Measurements from ENCODE around the gene CDH23.

DNA sequence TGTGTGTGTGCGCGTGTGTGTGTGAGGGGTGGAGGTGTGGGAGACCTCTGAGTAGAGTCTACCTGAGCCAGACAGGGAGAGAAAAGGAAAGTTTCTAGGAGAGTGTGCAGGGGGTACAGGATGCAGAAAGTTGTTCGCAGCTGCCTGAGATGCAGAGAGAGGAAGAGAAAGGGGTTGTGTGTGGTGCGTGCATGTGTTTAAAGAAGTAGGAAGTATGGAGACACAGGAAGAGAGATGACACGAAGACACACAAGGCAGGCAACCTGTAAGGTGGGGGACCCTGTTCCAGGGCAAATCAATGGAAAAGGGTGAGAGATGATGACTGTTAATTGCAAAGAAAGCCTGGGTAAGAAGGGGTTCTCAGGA, 270.6 kb downstream of the CDH23 start:
- TF ChIP-seq CTCF (conservative IDR thresholded peaks at IDR 0.05; ENCODE audit: low read depth, low read length) (no peak), EZH2 (IDR thresholded peaks at IDR 0.05; ENCODE audit: low read length, unreplicated experiment) (no peak), EZH2phosphoT487 (IDR thresholded peaks at IDR 0.05; ENCODE audit: borderline replicate concordance, low read length) (no peak)
